GM12801 (cell line): ENCODE measurements around the gene IST1.

Source experiments
- TF ChIP-seq, protein P1 (sequence below): IDR thresholded peaks from one replicate; pipeline ENCODE4 v1.5.1; 2011; ENCODE audit warnings: control low read depth; ENCODE audit not compliant: insufficient read length; ENCODE audit errors: extremely low read depth

The IST1 gene

DNA sequence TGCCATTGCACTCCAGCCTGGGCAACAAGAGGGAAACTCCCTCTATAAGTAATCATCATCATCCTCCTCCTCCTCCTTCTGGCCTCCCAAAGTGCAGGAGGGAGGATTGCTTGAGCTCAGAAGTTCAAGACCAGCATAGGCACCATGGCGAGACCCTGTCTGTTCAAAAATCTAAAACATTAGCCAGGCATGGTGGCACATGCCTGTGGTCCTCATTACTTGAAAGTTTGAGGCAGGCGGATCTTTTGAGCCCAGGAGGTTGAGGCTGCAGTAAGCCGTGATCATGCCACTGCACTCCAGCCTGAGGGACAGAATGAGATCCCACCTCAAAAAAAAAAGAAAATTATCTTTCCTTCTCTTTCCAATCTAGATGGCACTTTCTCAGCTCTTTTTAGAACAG, 77.0 kb downstream of the IST1 start:
- TF ChIP-seq, protein P1, sequence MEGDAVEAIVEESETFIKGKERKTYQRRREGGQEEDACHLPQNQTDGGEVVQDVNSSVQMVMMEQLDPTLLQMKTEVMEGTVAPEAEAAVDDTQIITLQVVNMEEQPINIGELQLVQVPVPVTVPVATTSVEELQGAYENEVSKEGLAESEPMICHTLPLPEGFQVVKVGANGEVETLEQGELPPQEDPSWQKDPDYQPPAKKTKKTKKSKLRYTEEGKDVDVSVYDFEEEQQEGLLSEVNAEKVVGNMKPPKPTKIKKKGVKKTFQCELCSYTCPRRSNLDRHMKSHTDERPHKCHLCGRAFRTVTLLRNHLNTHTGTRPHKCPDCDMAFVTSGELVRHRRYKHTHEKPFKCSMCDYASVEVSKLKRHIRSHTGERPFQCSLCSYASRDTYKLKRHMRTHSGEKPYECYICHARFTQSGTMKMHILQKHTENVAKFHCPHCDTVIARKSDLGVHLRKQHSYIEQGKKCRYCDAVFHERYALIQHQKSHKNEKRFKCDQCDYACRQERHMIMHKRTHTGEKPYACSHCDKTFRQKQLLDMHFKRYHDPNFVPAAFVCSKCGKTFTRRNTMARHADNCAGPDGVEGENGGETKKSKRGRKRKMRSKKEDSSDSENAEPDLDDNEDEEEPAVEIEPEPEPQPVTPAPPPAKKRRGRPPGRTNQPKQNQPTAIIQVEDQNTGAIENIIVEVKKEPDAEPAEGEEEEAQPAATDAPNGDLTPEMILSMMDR, result no peak

DNA sequence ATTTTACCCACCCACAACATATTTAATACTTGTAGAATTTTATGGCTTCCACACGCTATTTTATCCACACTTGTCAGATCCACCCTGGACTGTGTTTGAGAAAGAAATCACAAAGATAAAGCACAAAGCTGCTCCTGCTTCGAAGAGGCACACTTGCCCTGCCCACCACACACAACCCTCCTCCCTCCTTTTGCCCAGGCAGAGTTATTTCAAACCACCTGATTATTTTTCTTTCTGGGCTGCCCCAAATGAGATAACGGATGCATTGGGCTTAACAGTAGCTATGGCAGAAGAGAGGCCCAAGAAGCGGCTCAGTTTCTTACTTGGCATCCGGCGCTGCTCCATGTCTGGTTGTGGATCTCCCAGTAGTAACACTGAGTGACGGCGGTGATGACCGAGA, 77.7 kb downstream of the IST1 start:
- TF ChIP-seq, protein P1, result no peak

DNA sequence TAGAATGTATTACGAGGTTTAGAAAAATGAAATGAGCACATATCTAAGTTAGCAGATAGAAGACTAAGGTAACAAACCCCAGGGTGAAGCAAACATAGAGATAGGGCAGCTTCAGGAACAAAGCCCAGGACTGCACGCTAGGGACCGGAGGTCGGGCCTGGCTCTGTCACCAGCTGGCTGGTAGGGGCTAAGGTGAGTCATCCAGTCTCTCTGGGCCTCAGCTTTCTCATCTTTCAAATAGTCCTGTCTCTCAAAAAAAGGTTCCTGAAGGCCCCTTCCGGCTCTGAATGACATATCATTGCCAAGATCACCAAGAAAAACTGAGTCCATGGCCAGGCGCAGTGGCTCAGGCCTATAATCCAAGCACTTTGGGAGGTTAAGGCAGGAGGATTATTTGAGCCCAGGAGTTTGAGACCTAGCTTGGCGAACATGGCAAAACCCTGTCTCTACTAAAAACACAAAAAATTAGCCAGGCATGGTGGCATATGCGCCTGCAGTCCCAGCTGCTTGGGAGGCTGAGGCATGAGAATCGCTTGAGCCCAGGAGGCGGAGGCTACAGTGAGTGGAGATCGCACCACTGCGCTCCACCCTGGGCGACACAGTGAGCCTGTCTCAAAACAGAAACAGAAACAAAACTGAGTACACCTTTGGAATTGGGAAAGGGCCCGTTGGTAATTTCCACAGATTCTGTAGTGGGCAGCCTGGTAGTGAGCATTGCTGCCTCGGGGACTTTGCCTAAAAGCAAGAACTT, 78.9 kb downstream of the IST1 start:
- TF ChIP-seq, protein P1, result no peak
